HG03108 (cell line): ENCODE results near the gene MAGI2.
"Not testable (repeated sequence)": the region's sequence is repeated elsewhere in the genome, so short reads cannot be mapped to it uniquely, and the experiment has no call there.

Experiments used
- ATAC-seq: cut with Tn5 transposase; IDR thresholded peaks from one replicate; pipeline ENCODE4 v1.9.1; 2021; ENCODE audit warnings: moderate library complexity; ENCODE audit not compliant: unreplicated experiment

The MAGI2 gene

GRCh38 chr7:78265071-78265470 lies 1188.4 kb downstream of the MAGI2 start:
- no peak for ATAC-seq

GRCh38 chr7:78264105-78264504 lies 1189.4 kb downstream of the MAGI2 start:
- no peak for ATAC-seq

- ATAC-seq, result no peak
Measured at GRCh38 chr7:78261739-78262138, 1191.7 kb downstream of the MAGI2 start.

- ATAC-seq, result no peak
Measured at GRCh38 chr7:78261302-78261701, 1192.2 kb downstream of the MAGI2 start.

- ATAC-seq, result no peak
Measured at GRCh38 chr7:78260826-78261225, 1192.6 kb downstream of the MAGI2 start.

GRCh38 chr7:78254726-78255055 lies 1198.8 kb downstream of the MAGI2 start:
- no peak for ATAC-seq

- no peak for ATAC-seq
Measured at GRCh38 chr7:78253850-78254725, 1199.4 kb downstream of the MAGI2 start.

- ATAC-seq, result no peak
Measured at GRCh38 chr7:78248867-78249266, 1204.6 kb downstream of the MAGI2 start.

GRCh38 chr7:78247910-78248689 lies 1205.4 kb downstream of the MAGI2 start:
- ATAC-seq, result no peak

GRCh38 chr7:78240179-78240578 lies 1213.3 kb downstream of the MAGI2 start:
- not testable (repeated sequence) for ATAC-seq

- no peak for ATAC-seq
Measured at GRCh38 chr7:78234634-78235033, 1218.8 kb downstream of the MAGI2 start.

GRCh38 chr7:78232806-78233205 lies 1220.7 kb downstream of the MAGI2 start:
- no peak for ATAC-seq

GRCh38 chr7:78226059-78226719 lies 1227.3 kb downstream of the MAGI2 start:
- no peak for ATAC-seq

- ATAC-seq, result no peak
Measured at GRCh38 chr7:78225534-78225933, 1227.9 kb downstream of the MAGI2 start.

- ATAC-seq, result no peak
Measured at GRCh38 chr7:78224923-78225322, 1228.5 kb downstream of the MAGI2 start.

- no peak for ATAC-seq
Measured at GRCh38 chr7:78223598-78223997, 1229.9 kb downstream of the MAGI2 start.

- no peak for ATAC-seq
Measured at GRCh38 chr7:78222001-78222751, 1231.3 kb downstream of the MAGI2 start.

- ATAC-seq, result no peak
Measured at GRCh38 chr7:78220754-78221153, 1232.7 kb downstream of the MAGI2 start.

GRCh38 chr7:78218876-78219275 lies 1234.6 kb downstream of the MAGI2 start:
- ATAC-seq, result no peak

GRCh38 chr7:78218051-78218450 lies 1235.4 kb downstream of the MAGI2 start:
- no peak for ATAC-seq

GRCh38 chr7:78215199-78215598 lies 1238.3 kb downstream of the MAGI2 start:
- ATAC-seq, result no peak
